NCI-H748 (cell line): Measurements from ENCODE around the gene DYNLL1.
"Not testable (repeated sequence)": the region's sequence is repeated elsewhere in the genome, so short reads cannot be mapped to it uniquely, and the experiment has no call there.

ENCODE experiments used
- DNase-seq: peaks from one replicate; lab custom pipeline; 2025; ENCODE audit not compliant: unreplicated experiment; lab: John Stamatoyannopoulos, UW

The DYNLL1 gene

DNA sequence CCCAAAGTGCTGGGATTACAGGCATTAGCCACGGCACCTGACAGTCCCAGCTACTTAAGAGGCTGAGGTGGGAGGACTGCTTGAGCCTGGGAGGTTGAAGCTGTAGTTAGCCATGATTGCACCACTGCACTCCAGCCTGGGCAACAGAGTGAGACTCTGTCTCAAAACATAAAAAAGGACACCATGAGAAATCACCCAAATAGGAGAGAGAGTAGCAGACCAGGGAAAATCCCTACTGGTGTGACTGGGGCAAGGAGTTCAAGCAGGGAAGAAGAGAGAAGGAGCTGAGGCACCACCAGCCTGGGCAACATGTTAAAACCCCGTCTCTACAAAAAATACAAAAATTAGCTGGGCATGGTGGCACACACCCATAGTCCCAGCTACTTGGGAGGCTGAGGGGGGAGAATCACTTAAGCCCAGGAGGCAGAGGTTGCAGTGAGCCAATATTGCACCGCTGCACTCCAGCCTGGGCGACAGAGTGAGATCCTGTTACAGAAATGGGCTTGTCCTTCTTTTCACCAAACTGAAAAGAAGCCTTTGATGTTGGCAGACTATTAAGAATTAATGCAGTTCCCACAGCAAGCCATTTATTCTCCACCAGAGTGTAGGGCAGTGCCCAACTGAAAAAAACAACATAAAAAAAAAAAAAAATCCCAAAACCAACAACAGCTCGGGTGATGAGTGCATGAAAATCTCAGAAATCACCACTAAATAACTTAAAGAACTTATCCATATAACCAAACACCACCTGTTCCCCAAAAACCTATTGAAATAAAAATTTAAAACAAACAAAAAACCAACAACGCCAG is 21.9 kb upstream of the DYNLL1 start:
- DNase-seq = no peak

- DNase-seq = peak; percentile 29
Observed at GRCh38 chr12:120474616-120474960, 21.3 kb upstream of the DYNLL1 start.

- DNase-seq = no peak
Observed at GRCh38 chr12:120475643-120476042, 20.3 kb upstream of the DYNLL1 start.

GRCh38 chr12:120479458-120479857 is 16.5 kb upstream of the DYNLL1 start:
- DNase-seq = no peak

GRCh38 chr12:120480211-120480610 is 15.7 kb upstream of the DYNLL1 start:
- DNase-seq = no peak

GRCh38 chr12:120481022-120481767 is 14.7 kb upstream of the DYNLL1 start:
- DNase-seq = no peak

GRCh38 chr12:120483621-120484020 is 12.3 kb upstream of the DYNLL1 start:
- DNase-seq = no peak

- no peak for DNase-seq
Observed at GRCh38 chr12:120485961-120486881, 9.7 kb upstream of the DYNLL1 start.

- not testable (repeated sequence) for DNase-seq
Observed at GRCh38 chr12:120487552-120487951, 8.4 kb upstream of the DYNLL1 start.

- no peak for DNase-seq
Observed at GRCh38 chr12:120488057-120488640, 7.8 kb upstream of the DYNLL1 start.

GRCh38 chr12:120489018-120489417 is 6.9 kb upstream of the DYNLL1 start:
- no peak for DNase-seq

GRCh38 chr12:120490325-120490724 is 5.6 kb upstream of the DYNLL1 start:
- DNase-seq = no peak

DNA sequence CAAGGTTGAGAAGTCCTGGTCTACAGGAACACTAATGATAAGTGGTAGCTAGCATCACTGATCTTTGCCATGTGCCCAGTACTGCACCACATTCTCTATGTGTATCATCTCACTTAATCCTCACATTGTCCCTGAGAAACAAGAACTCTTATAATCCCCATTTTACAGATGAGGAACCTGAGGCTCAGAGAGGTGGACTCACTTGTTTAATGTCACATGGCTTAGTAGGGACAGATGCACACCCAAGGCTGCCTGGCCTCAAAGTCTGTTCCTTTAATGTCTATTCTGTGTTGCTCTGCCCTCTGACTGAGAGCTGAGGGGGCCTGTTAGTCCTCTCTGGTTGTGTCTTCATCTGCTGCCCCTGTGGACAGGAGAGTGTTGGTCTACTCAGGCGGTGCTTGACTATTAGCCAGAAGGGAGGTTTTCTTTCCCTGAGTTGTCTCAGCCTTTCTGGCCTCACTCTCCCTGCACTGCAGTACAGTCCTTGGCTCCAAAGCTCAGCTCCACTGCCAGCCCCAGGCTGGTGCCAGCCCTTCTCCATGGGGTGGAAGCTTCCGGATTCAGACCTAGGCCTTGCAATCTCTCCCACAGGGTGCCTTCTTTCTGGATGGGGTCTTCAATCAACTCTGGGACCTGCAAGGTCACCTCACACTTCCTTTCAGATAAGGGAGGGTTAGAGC is 4.9 kb upstream of the DYNLL1 start:
- DNase-seq = no peak

DNA sequence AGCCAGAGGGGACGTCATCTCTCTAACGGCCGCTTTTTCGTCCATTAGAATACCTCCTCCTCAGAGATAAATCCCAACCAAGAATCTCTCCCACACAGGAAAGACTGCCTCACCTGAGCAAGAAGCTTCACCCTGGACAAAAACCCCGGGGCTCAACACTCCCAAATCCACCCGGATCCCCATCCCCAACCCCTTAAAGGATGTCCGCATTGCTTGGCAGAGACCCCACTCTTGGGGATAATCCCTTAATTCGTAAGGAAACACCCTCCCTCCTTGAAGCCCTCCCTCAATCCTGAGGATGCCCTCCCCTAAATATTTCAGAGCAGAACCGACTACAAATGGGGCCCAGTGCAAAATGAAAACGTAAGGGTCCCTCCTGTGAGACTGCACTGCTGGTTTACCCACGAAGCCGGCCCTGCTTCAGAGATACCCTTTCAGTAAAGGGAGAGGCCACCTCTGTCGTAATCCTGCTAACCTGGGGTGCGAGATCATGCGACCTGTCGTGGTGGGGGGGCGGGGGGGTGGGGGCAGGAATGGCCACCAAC is 655 bp upstream of the DYNLL1 start:
- DNase-seq = peak; percentile 32

DNA sequence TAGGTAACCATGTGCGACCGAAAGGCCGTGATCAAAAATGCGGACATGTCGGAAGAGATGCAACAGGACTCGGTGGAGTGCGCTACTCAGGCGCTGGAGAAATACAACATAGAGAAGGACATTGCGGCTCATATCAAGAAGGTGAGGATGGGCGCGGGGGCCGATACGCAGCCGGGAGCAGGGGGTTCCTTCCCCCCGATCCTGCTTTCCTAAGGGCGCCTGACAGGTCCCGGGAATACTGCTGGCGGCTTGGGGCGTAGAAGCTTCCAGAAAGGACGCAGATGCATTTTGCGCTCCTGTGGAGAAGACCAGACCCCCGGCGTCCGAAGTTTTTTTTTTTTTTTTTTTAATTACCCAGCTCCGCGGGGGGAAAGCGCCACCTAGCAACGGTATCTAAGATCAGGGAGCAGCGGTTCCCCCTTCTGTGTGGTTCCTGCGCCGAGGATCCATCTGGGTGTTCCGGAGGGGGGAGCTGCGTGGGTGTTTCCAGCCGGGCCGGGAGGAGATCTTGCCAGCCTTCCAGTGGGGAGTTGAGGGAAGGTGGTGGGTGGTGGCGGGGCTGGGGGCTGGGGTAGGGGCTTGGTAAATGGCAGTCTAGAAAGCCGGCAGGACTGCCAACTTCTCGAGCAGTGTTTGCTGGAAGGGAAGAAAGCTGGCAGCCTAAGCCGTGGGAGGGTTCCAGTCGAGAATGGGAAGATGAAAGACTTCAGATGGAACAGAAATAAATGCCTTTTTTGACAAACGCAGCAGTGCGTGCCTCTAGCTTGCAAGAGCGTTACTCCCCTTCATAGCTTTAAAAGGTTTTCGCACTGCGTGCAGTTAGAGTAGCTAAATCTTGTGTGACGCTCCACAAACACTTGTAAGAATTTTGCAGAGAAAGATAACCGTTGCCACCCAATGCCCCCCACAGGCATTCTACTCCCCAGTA is 764 bp downstream of the DYNLL1 start:
- DNase-seq = peak; percentile 68

DNA sequence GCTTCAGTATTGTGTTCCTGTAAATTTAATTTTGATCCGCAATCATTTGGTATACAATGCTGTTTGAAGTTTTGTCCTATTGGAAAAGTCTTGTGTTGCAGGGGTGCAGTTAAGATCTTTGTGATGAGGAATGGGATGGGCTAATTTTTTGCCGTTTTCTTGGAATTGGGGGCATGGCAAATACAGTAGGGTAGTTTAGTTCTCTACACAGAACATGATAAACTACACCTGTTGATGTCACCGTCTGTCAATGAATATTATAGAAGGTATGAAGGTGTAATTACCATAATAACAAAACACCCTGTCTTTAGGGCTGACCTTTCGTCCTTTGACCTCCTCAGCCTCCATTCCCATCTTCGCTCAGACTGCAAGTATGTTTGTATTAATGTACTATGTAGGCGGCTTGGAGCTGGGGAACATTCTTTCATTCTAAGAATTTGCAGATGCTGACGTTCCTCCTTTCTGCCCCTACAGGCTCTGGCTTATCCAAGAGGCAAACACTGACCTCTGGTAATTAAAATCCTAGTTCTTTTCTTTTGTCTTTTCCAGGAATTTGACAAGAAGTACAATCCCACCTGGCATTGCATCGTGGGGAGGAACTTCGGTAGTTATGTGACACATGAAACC is 1.7 kb downstream of the DYNLL1 start:
- DNase-seq = no peak

GRCh38 chr12:120498870-120499515 is 3.1 kb downstream of the DYNLL1 start:
- no peak for DNase-seq

DNA sequence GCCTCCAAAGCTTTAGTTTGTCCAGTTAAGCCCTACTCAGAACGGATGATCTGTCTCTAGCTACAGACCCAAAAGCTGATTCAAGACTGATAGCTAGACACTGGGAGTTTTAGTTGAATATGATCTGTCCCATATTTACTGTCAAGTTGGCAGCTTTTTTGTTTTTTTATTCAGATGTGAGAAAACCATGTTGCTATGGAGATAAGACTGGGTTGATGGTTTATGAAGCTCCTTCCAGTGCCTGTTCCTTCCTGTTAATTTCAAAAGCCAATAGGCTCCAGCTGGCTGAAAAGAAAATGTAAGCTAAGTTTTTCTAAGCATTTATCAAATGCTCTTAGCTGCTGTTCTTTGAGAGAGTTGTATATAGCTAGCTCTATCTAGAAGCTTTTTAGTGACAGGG is 4.7 kb downstream of the DYNLL1 start:
- no peak for DNase-seq
